ENCODE measurements around the gene SIL1.

SIL1 gene

GRCh38 chr5:138961729-138962128 is 236.4 kb downstream of the SIL1 start:
- H2BK120ac ChIP-seq (ENCODE audit: low read depth, low read length): no peak overlapping the region
- H4K8ac ChIP-seq (ENCODE audit: low read depth, low read length): no peak overlapping the region
- H3K79me2 ChIP-seq (ENCODE audit: control insufficient read depth, insufficient read depth, low read length): no peaks in the 10 kb centered on the region
- H3K36me3 ChIP-seq (ENCODE audit: control insufficient read depth, insufficient read depth, low read length): no peaks in the 10 kb centered on the region
- H3K27ac ChIP-seq (ENCODE audit: low read depth, low read length): no peak overlapping the region
- H2AK5ac ChIP-seq (ENCODE audit: low read length): no peak overlapping the region
- H2BK15ac ChIP-seq (replicated peaks; ENCODE audit: low read depth): no peak overlapping the region
- WGBS (ENCODE audit: extremely low coverage, insufficient coverage, low lambda C conversion rate): no CpG with 5 or more reads among the region's 1 CpG
- H3K4me3 ChIP-seq (ENCODE audit: low read length): no peak overlapping the region
- H3K23ac ChIP-seq (ENCODE audit: low read length): no peak overlapping the region
- no peak overlapping the region for H3K4ac ChIP-seq (ENCODE audit: low read depth, low read length)
- H3K4me2 ChIP-seq (ENCODE audit: low read length): no peak overlapping the region
- peak overlapping the region; percentile 57 for H3K18ac ChIP-seq (ENCODE audit: low read length)
- H3K9ac ChIP-seq (ENCODE audit: low read length): no peak overlapping the region
- no peak overlapping the region for H2BK5ac ChIP-seq (ENCODE audit: low read length)
- no peak for DNase-seq
- peak overlapping the region; percentile 17 for H3K56ac ChIP-seq (ENCODE audit: low read length)
- no peak overlapping the region for H4K5ac ChIP-seq (ENCODE audit: low read length)
- peaks cover 12% of the 10 kb centered on the region for H3K4me1 ChIP-seq (ENCODE audit: control insufficient read depth, low read depth, low read length)
- no peaks in the 10 kb centered on the region for H3K27me3 ChIP-seq (ENCODE audit: insufficient read depth, low read length, poor library complexity)
- H3K79me1 ChIP-seq (ENCODE audit: low read length): no peaks in the 10 kb centered on the region

- no CpG with 5 or more reads among the region's 1 CpG for WGBS (ENCODE audit: extremely low coverage, insufficient coverage, low lambda C conversion rate)
- no peak overlapping the region for H3K4ac ChIP-seq (ENCODE audit: low read depth, low read length)
- no peak overlapping the region for H3K4me3 ChIP-seq (ENCODE audit: low read length)
- no peak overlapping the region for H2BK120ac ChIP-seq (ENCODE audit: low read depth, low read length)
- no peaks in the 10 kb centered on the region for H3K36me3 ChIP-seq (ENCODE audit: control insufficient read depth, insufficient read depth, low read length)
- no peak overlapping the region for H2AK5ac ChIP-seq (ENCODE audit: low read length)
- no peak overlapping the region for H3K27ac ChIP-seq (ENCODE audit: low read depth, low read length)
- peak overlapping the region; percentile 17 for H3K56ac ChIP-seq (ENCODE audit: low read length)
- no peak overlapping the region for H2BK15ac ChIP-seq (replicated peaks; ENCODE audit: low read depth)
- DNase-seq: no peak
- no peaks in the 10 kb centered on the region for H3K27me3 ChIP-seq (ENCODE audit: insufficient read depth, low read length, poor library complexity)
- peaks cover 12% of the 10 kb centered on the region for H3K4me1 ChIP-seq (ENCODE audit: control insufficient read depth, low read depth, low read length)
- H4K8ac ChIP-seq (ENCODE audit: low read depth, low read length): no peak overlapping the region
- H3K4me2 ChIP-seq (ENCODE audit: low read length): no peak overlapping the region
- H3K9ac ChIP-seq (ENCODE audit: low read length): no peak overlapping the region
- no peak overlapping the region for H2BK5ac ChIP-seq (ENCODE audit: low read length)
- H4K5ac ChIP-seq (ENCODE audit: low read length): no peak overlapping the region
- H3K79me2 ChIP-seq (ENCODE audit: control insufficient read depth, insufficient read depth, low read length): no peaks in the 10 kb centered on the region
- no peaks in the 10 kb centered on the region for H3K79me1 ChIP-seq (ENCODE audit: low read length)
- H3K18ac ChIP-seq (ENCODE audit: low read length): peak overlapping the region; percentile 1
- H3K23ac ChIP-seq (ENCODE audit: low read length): no peak overlapping the region
These were observed 236.9 kb downstream of the SIL1 start for GRCh38 chr5:138961221-138961620.

GRCh38 chr5:138960145-138960692 is 237.9 kb downstream of the SIL1 start:
- Histone ChIP-seq H3K27me3 (ENCODE audit: insufficient read depth, low read length, poor library complexity) (no peaks in the 10 kb centered on the region), H2BK120ac (ENCODE audit: low read depth, low read length) (no peak overlapping the region), H3K27ac (ENCODE audit: low read depth, low read length) (no peak overlapping the region), H2AK5ac (ENCODE audit: low read length) (no peak overlapping the region), H3K36me3 (ENCODE audit: control insufficient read depth, insufficient read depth, low read length) (no peaks in the 10 kb centered on the region), H3K4me3 (ENCODE audit: low read length) (no peak overlapping the region), H4K5ac (ENCODE audit: low read length) (no peak overlapping the region), H2BK15ac (replicated peaks; ENCODE audit: low read depth) (no peak overlapping the region), H3K79me1 (ENCODE audit: low read length) (no peaks in the 10 kb centered on the region), H3K56ac (ENCODE audit: low read length) (no peak overlapping the region), H3K9ac (ENCODE audit: low read length) (no peak overlapping the region), H3K4me2 (ENCODE audit: low read length) (no peak overlapping the region), H3K4ac (ENCODE audit: low read depth, low read length) (no peak overlapping the region), H3K18ac (ENCODE audit: low read length) (no peak overlapping the region), H4K8ac (ENCODE audit: low read depth, low read length) (no peak overlapping the region), H3K4me1 (ENCODE audit: control insufficient read depth, low read depth, low read length) (peaks cover 12% of the 10 kb centered on the region), H2BK5ac (ENCODE audit: low read length) (no peak overlapping the region), H3K23ac (ENCODE audit: low read length) (no peak overlapping the region), H3K79me2 (ENCODE audit: control insufficient read depth, insufficient read depth, low read length) (no peaks in the 10 kb centered on the region)
- WGBS (ENCODE audit: extremely low coverage, insufficient coverage, low lambda C conversion rate): no CpG with 5 or more reads among the region's 5 CpGs
- no peak for DNase-seq

GRCh38 chr5:138956801-138957200 is 241.4 kb downstream of the SIL1 start:
- H3K23ac ChIP-seq (ENCODE audit: low read length): peak overlapping the region; percentile 29
- no peak overlapping the region for H4K8ac ChIP-seq (ENCODE audit: low read depth, low read length)
- H3K36me3 ChIP-seq (ENCODE audit: control insufficient read depth, insufficient read depth, low read length): no peaks in the 10 kb centered on the region
- no peak overlapping the region for H2BK15ac ChIP-seq (replicated peaks; ENCODE audit: low read depth)
- H3K56ac ChIP-seq (ENCODE audit: low read length): no peak overlapping the region
- no peak overlapping the region for H3K4me2 ChIP-seq (ENCODE audit: low read length)
- H3K4ac ChIP-seq (ENCODE audit: low read depth, low read length): no peak overlapping the region
- no peak overlapping the region for H3K27ac ChIP-seq (ENCODE audit: low read depth, low read length)
- no peak overlapping the region for H2BK120ac ChIP-seq (ENCODE audit: low read depth, low read length)
- no peak overlapping the region for H3K9ac ChIP-seq (ENCODE audit: low read length)
- DNase-seq: no peak
- no peaks in the 10 kb centered on the region for H3K79me1 ChIP-seq (ENCODE audit: low read length)
- no peak overlapping the region for H4K5ac ChIP-seq (ENCODE audit: low read length)
- no CpG with 5 or more reads among the region's 1 CpG for WGBS (ENCODE audit: extremely low coverage, insufficient coverage, low lambda C conversion rate)
- H2BK5ac ChIP-seq (ENCODE audit: low read length): no peak overlapping the region
- H3K27me3 ChIP-seq (ENCODE audit: insufficient read depth, low read length, poor library complexity): no peaks in the 10 kb centered on the region
- H3K4me1 ChIP-seq (ENCODE audit: control insufficient read depth, low read depth, low read length): peaks cover 2% of the 10 kb centered on the region
- no peaks in the 10 kb centered on the region for H3K79me2 ChIP-seq (ENCODE audit: control insufficient read depth, insufficient read depth, low read length)
- H2AK5ac ChIP-seq (ENCODE audit: low read length): no peak overlapping the region
- H3K4me3 ChIP-seq (ENCODE audit: low read length): no peak overlapping the region
- no peak overlapping the region for H3K18ac ChIP-seq (ENCODE audit: low read length)

- Histone ChIP-seq H4K8ac (ENCODE audit: low read depth, low read length) (no peak overlapping the region), H2BK120ac (ENCODE audit: low read depth, low read length) (no peak overlapping the region), H3K56ac (ENCODE audit: low read length) (no peak overlapping the region), H3K4ac (ENCODE audit: low read depth, low read length) (no peak overlapping the region), H3K36me3 (ENCODE audit: control insufficient read depth, insufficient read depth, low read length) (no peaks in the 10 kb centered on the region), H3K4me3 (ENCODE audit: low read length) (no peak overlapping the region), H3K4me1 (ENCODE audit: control insufficient read depth, low read depth, low read length) (peaks cover 2% of the 10 kb centered on the region), H3K27me3 (ENCODE audit: insufficient read depth, low read length, poor library complexity) (no peaks in the 10 kb centered on the region), H2BK5ac (ENCODE audit: low read length) (no peak overlapping the region), H3K9ac (ENCODE audit: low read length) (no peak overlapping the region), H3K79me1 (ENCODE audit: low read length) (no peaks in the 10 kb centered on the region), H3K79me2 (ENCODE audit: control insufficient read depth, insufficient read depth, low read length) (no peaks in the 10 kb centered on the region), H3K18ac (ENCODE audit: low read length) (no peak overlapping the region), H3K4me2 (ENCODE audit: low read length) (no peak overlapping the region), H3K27ac (ENCODE audit: low read depth, low read length) (no peak overlapping the region), H2BK15ac (replicated peaks; ENCODE audit: low read depth) (no peak overlapping the region), H4K5ac (ENCODE audit: low read length) (no peak overlapping the region), H3K23ac (ENCODE audit: low read length) (no peak overlapping the region), H2AK5ac (ENCODE audit: low read length) (no peak overlapping the region)
- no peak for DNase-seq
- no CpG with 5 or more reads among the region's 9 CpGs for WGBS (ENCODE audit: extremely low coverage, insufficient coverage, low lambda C conversion rate)
These were observed 242.4 kb downstream of the SIL1 start for GRCh38 chr5:138955671-138956295.

Measured in mesendoderm (in vitro differentiated cells).